GM18505 (cell line): ENCODE data around the gene BRD1.

Experiments
- ATAC-seq: cut with Tn5 transposase; IDR thresholded peaks from one replicate; pipeline ENCODE4 v1.9.1; 2021; ENCODE audit not compliant: unreplicated experiment
- POLR2A ChIP-seq: IDR thresholded peaks from 4 replicates; pipeline ENCODE4 v1.6.1; 2011; ENCODE audit warnings: borderline replicate concordance; ENCODE audit not compliant: insufficient read depth, insufficient read length; ENCODE audit errors: extremely low read depth

The BRD1 gene

DNA sequence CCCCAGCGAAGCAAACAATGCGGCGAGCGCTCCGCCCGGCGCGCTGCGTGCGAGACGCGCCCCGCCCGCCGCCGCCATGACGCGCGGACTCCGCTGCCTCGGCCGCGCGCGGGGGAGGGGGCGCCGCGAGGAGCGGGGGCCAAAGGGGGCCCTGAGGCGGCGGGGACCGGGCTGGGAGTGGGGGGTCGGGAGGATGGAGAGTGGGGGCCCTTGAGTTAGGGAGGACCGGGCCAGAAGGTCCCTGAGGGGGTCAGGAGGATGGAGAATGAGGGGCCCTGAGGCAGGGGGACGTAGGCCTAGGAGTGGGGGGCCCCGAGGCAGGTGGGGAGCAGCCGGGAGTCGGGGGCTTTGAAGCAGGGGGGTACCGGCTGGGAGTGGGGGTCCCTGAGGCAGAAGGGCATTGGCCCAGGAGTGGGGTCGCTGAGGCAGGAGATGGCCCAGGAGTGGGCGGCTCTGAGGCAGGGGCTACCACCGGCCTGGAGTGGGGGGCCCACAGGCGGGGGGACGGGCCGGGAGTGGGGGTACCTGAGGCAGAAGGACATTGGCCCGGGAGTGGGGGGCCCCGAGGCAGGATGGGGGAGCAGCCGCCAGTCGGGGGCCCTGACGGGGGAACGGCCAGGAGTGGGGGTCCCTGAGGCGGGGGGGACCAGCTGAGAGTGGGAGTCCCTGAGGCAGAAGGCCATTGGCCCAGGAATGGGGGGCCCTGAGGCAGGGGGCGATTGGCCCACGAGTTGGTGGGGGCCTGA lies at the start of gene BRD1:
Gene BRD1 (minus strand): TSS at position 21 of the 746 bp plus-strand sequence. CDS start 3,556 bp downstream, outside the sequence.
- TF ChIP-seq POLR2A = peak; percentile 64
- ATAC-seq = no peak

DNA sequence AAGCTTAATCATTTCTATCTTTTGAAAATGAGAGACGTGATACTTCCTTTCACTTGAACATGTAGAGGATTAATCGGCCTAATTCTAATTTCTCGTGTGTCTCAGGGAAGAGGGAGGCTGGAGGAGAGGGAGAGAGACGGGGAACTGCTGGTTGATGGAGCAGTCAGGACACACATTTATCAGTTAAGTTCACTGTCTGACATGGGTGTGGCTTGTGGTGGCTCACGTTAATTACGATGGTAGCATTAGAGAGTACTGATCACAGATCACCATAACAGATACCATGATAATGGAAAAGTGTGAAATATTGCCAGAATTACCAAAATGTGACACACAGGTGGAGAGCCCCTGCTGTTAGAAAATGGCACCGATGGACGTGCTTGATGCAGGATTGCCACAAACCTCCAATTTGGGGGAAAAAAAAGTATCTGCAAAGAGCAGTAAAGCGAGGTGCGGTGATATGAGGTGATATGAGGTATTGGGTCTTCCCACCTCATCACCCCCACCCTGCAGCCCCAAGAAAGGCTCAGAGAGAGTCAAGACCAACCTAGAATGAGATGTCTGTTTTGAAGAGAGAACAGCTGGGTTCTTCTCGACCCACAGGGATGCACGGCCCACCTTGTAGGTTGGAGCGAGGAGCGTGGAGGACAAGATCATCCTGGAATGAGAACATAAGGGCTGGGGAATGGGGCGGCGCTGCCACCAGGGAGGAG lies 45.7 kb upstream of the BRD1 start:
- TF ChIP-seq POLR2A = no peak
- no peak for ATAC-seq

DNA sequence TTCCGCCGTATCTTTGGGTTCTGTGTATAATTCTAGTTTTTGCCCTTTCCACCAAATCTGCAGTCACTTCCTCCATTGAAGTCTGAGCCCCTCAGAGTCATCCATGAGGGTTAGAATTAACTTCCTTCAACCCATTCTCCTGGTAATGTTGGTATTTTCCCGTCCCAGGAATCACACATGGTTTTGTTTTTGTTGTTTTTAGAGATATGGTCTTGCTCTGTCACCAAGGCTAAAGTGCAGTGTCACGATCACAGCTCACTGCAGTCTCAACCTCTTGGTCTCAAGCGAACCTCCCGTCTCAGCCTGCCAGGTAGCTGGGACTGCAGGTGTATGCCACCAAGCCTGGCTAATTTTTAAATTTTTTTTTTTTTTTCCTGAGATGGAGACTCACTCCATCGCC lies 44.7 kb upstream of the BRD1 start:
- TF ChIP-seq POLR2A = no peak
- ATAC-seq = no peak

DNA sequence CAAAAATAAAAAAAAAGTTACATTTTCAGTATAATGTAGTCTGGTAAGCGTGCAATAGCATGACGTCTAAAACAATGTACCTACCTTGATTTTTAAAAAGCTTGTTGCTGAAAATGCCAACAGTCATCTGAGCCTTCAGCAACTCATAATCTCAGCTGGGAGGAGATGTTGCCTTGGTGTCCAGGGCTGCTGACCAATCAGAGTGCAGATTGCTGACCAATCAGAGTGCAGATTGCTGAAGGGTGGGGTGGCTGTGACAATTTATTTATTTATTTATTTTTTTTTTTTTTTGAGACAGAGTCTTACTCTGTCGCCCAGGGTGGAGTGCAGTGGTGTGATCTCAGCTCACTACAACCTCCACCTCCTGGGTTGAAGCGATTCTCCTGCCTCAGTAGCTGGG lies 43.8 kb upstream of the BRD1 start:
- no peak for ATAC-seq
- TF ChIP-seq POLR2A = no peak

DNA sequence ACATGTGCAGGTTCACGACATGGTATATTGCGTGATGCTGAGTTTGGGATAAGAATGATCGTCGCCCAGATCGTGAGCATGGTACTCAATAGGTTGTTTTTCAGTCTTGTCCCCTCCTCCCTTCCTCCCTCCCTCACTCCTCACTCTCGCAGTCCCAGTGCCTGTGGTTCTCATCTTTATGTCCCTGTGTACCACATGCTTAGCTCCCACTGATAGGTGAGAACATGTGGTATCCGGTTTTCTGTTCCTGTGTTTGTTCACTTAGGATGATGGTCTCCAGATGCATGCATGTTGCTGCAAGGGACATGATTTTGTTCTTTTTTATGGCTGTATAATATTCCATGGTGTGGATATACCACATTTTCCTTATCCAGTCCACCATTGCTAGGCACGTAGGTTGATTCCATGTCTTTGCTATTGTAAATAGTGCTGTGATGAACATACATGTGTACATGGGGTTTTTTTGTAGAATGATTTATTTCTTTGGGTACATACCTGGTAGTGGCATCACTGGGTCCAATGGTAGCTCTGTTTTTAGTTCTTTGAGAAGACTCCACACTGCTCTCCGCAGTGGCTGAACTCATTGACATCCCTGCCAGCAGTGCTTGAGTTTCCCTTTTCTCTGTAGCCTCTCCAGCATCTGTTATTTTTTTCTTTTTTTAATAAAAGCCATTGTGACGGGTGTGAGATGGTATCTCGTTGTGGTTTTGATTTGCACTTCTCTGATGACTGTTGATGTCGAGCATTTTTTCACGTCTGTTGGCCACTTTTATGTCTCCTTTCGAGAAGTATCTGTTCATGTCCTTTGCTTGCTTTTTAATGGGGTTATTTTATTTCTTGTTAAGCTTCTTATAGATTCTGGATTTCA lies 42.4 kb upstream of the BRD1 start:
- ATAC-seq = no peak
- no peak for TF ChIP-seq POLR2A

DNA sequence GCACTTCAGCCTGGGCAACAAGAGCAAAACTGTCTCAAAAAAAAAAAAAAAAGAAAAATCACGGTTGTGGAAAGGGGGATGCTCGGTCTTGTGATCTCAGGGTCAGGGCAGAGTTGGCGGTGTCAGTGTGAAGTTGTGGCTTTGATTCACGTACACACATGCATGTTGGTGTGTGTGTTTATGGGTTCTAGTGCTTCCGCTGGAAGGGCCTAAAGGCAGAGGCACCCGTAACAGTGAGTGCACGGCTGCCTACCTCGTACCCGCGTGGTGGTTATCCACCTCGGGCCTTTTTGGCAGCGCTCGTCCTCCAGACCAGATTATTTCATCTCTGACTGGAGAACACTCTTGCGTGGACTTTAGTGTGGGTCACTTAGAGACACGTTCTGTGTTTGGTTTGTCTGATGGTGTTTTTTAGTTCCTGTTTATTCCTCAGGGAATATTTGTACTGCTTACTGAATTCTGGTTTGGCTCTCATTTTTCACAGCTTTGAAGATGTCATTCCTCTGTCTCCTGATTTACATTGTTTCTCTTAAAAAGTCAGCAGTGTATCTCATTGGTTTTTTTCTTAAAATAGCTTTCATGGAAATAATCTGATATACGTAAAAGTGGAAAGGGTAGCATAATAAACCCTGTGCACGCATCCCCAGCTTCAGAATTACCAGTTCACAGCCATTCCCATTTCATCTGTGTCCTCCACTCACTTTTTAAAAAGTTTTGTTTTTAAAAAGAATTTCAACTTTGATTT lies 41.6 kb upstream of the BRD1 start:
- TF ChIP-seq POLR2A = no peak

DNA sequence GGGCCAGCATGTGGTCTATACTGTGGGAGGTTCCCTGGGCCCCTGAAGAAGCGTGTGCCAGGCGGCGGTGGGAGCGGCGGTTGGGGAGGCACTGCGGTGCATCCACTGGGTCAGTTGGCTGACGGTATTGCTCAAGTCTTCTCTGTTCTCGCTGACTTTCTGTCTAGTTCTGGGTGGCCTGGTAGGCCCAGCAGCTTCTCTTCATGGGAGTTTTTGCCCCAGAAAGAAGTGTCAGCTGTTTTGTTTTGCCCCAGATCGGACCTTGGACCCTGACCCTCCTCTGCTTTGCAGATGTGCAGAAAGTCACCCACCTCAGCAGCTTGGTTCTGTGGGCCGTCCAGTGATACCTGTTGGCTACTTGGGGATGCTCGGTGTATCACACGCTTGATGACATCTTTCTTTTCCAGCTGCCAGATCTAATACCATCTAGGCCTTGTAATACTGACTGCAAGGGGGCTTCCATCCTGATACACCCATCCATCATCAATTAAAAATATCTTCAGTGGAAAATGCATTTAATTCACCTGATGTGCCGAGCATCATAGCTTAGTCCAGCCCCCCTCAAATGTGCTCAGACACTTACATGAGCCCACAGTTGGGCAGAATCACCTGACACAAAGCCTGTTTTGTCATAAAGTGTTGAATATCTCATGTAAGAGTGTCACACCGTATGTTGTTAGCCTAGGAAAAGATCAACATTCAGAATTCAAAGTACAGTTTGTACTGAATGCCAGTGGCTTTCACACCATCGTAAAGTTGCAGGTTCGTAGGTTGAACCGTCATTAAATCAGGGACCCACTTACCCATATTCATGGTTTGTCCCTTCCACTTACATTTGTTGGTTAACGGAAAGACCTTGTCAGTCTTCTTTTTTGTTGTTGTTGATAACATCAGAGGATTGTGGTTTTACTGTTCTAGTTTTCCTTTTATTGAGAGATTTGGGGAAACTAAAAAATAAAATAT lies 39.9 kb upstream of the BRD1 start:
- no peak for TF ChIP-seq POLR2A
- ATAC-seq = no peak

More for the DNA sequence above, 41.6 kb upstream of the BRD1 start:
- no peak for ATAC-seq

DNA sequence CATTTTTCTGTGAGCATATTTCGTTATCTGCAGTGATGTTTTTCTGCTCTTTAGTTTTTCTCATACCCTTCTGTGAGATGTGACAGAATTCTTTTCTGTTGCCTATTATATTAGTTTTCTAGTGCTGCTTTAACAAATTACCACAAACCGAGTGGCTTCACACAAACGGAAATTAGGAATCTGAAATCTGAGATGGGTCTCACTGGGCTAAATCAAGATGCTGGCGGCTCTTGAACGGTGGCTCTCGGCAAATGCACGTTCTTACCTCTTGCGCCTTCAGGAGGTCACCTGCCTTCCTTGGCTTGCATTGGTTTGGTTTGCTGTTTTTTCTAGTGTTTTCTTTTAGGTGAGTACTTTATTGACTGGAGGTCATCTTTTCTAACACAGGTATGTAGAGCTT lies 39.0 kb upstream of the BRD1 start:
- TF ChIP-seq POLR2A = no peak
- ATAC-seq = no peak

DNA sequence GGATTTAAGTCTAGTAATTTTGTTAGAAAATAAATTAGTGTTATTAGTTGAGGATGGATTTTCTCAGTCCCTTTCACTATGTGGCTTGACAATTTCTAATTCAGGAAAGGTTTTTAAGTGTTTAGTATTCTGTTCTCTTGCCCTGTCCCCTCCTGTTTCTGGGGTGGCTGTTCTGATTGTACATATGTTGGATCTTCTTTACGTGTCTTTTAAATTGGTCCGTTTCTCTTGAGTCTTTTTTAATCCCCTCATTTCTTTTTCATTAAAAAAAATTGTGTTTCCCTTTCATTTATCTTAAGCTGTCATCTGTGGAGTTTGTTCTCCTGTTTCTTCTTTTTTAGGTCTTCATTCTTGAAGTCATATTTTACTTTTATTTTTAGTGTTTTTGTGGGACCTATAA lies 38.5 kb upstream of the BRD1 start:
- no peak for TF ChIP-seq POLR2A
- ATAC-seq = no peak

DNA sequence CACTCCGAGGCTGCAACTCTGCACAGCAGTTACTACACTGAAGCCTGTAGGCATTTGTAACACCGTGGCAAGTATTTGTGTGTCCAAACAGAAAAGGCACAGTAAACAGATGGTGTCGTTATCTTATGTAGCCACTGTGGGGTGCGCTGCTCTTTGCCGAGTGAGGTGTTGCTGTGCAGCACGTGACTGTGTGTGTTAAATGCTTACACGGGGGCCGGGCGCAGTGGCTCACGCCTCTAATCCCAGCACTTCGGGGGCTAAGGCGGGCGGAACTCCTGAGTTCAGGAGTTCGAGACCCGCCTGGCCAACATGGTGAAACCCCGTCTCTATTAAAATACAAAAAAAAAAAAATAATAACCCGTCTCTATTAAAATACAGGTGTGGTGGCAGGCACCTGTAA lies 37.5 kb upstream of the BRD1 start:
- no peak for ATAC-seq
- TF ChIP-seq POLR2A = no peak

DNA sequence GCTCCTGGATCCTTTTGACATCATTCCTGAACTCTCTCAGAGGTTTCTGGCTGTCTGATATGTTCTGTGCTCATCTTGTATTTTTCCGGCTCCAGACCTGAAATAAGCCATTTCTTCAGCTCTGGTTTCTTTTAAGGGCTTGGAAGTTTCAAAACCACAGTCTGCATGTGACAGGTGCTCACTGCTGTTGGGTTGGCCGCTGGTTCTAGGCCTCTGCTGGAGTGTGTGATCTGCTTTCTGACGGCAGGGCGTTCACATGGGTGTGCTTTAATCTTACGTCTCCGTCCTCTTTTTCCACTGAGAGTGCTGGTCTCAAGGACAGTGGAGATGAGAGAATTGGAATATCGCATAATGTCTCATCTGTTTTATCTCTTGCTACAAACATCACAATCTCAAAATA lies 36.3 kb upstream of the BRD1 start:
- TF ChIP-seq POLR2A = no peak
- ATAC-seq = no peak

DNA sequence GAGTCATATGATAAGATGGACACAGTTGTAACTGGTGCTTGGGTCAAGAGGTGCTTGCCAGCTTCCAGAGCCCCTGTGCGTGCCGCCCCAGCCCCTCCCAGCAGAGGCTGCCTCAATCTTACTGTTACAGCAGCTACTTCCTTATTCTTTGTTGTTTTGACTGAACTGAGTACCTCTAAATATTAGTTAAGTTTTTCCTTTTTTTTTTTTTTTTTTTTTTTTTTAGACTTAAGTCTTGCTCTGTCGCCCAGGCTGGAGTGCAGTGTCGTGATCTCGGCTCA lies 34.8 kb upstream of the BRD1 start:
- TF ChIP-seq POLR2A = no peak
- no peak for ATAC-seq

DNA sequence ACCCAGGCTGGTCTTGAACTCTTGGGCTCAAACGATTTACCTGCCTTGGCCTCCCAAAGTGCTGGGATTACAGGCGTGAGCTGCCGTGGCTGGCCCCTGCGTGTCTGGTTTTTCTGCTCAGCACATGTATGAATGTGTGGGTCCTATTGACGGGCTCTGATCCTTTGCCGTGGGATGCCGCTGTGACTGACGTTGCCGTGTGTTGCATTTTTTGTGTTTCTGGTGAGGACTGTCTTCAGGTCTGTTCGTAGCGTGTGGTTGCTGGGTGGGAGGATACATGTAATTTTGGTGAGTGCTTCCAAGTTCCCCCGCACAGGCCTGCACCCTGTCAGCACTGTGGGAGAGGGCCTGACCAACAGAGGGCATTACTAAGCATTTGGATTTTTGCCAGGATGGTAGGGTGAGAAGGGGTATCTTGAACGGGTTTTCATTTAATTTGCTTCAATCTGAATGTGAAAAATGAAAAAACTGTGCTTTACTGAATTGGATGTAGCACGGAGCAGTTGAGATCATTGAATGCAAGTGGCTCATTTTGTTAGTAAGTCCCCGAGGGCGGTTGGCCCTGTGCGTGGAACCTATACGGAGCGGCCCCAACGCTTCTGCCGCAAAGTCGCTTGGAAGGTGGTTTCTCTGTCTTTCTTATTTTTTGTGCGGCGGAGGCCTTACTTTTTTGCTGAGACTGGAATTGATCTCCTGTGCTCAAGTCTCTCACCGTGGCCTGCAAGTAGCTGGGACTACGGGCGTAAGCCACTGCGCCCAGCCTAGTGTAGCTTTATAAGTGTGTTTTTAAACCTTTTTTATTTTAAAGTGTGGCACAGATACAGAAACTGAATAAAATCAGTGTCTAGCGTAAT lies 34.2 kb upstream of the BRD1 start:
- no peak for TF ChIP-seq POLR2A
- no peak for ATAC-seq
